Osteocyte (in vitro differentiated cells): ENCODE results near the gene FAHD1. TPM values are rescaled to one million over a fixed set of nuclear protein-coding genes. Genes with fewer than 3 reads are reported as not detected.

Experiments used
- DNase-seq: peaks from one replicate; pipeline ENCODE4 v3.0.0; 2021; ENCODE audit warnings: mixed read lengths; ENCODE audit not compliant: unreplicated experiment; ENCODE audit errors: extremely low spot score
- H3K27ac Mint-ChIP-seq: one replicate; pipeline ENCODE4 v1.8.0; 2021; ENCODE audit warnings: mild to moderate bottlenecking, mixed read lengths; ENCODE audit not compliant: unreplicated experiment
- H3K27me3 Mint-ChIP-seq: one replicate; pipeline ENCODE4 v1.8.0; 2021; ENCODE audit warnings: mixed read lengths; ENCODE audit not compliant: unreplicated experiment
- H3K36me3 Mint-ChIP-seq: one replicate; pipeline ENCODE4 v1.8.0; 2021; ENCODE audit warnings: mixed read lengths; ENCODE audit not compliant: unreplicated experiment
- H3K4me1 Mint-ChIP-seq: one replicate; pipeline ENCODE4 v1.8.0; 2021; ENCODE audit warnings: mixed read lengths; ENCODE audit not compliant: unreplicated experiment
- H3K4me3 Mint-ChIP-seq: one replicate; pipeline ENCODE4 v1.8.0; 2021; ENCODE audit warnings: mild to moderate bottlenecking, moderate library complexity, mixed read lengths; ENCODE audit not compliant: unreplicated experiment
- H3K9me3 Mint-ChIP-seq: one replicate; pipeline ENCODE4 v1.8.0; 2021; ENCODE audit warnings: mixed read lengths; ENCODE audit not compliant: unreplicated experiment
- long read RNA-seq: library from polyadenylated mRNA; unstranded; transcript quantifications from one replicate; pipeline ENCODE4 v2.0.0, GENCODE V29; 2021
- total RNA-seq: library from RNA; stranded (reverse); gene quantifications from 2 replicates; pipeline ENCODE4 v1.2.1, GENCODE V29; 2021
- TF ChIP-seq, protein P1 (sequence below): fragments of 200-600 bp; sonication (generic); IDR thresholded peaks from 2 replicates; pipeline ENCODE4 v1.5.0; 2021; ENCODE audit warnings: antibody characterized with exemption, mild to moderate bottlenecking, moderate library complexity

Gene FAHD1
- total RNA-seq = 25.9 and 29.5 TPM in 2 replicates
- long read RNA-seq, transcript FAHD1-203 (1 exons, 1,974 nt) = major isoform, 112 of 119 reads
- long read RNA-seq, partial matches to known transcripts = 0 of 119 reads
- long read RNA-seq, other reads (novel, unspliced or antisense) = 1 of 119 reads

DNA sequence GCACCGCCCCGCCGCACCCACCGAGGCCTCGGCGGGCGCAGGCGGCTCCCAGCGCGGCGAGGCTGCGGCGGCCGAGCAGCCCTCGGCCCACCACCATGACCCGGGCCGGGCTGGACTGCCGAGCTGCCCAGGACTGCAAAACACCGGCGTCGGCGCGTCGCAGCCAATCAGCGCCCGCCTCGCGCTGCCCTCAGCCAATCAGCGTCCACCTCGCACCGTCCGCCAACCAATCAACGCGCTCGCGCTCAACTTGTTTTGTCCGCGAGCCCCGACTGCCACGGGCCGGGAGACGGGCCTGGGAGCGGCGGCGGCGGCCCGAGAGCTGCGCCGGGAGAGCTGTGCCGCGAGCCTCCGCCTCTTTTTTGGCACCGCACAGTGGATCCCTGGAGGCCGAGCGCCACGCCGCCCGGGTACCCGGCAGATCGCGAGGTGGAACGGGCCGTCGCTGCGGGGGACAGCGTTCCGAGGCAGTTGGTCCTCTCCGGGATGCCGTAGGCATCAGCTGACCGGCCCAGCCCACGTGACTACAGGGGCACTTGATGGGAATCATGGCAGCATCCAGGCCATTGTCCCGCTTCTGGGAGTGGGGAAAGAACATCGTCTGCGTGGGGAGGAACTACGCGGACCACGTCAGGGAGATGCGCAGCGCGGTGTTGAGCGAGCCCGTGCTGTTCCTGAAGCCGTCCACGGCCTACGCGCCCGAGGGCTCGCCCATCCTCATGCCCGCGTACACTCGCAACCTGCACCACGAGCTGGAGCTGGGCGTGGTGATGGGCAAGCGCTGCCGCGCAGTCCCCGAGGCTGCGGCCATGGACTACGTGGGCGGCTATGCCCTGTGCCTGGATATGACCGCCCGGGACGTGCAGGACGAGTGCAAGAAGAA is at the start of gene FAHD1, which contains the start of gene HAGH:
Gene FAHD1 (plus strand): TSS at position 516 of the 883 bp plus-strand sequence. CDS start 33 bp downstream, at position 549.
Gene HAGH (minus strand): TSS at position 135 of the 883 bp plus-strand sequence. CDS start 38 bp downstream, at position 97.
- TF ChIP-seq, protein P1, sequence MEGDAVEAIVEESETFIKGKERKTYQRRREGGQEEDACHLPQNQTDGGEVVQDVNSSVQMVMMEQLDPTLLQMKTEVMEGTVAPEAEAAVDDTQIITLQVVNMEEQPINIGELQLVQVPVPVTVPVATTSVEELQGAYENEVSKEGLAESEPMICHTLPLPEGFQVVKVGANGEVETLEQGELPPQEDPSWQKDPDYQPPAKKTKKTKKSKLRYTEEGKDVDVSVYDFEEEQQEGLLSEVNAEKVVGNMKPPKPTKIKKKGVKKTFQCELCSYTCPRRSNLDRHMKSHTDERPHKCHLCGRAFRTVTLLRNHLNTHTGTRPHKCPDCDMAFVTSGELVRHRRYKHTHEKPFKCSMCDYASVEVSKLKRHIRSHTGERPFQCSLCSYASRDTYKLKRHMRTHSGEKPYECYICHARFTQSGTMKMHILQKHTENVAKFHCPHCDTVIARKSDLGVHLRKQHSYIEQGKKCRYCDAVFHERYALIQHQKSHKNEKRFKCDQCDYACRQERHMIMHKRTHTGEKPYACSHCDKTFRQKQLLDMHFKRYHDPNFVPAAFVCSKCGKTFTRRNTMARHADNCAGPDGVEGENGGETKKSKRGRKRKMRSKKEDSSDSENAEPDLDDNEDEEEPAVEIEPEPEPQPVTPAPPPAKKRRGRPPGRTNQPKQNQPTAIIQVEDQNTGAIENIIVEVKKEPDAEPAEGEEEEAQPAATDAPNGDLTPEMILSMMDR = no peak
- peak within 1 kb of the TSS; percentile 91 for H3K4me3 Mint-ChIP-seq
- H3K36me3 Mint-ChIP-seq = peaks cover 8% of the 10 kb centered on the region
- H3K4me1 Mint-ChIP-seq = peaks cover 38% of the 10 kb centered on the region
- DNase-seq = peak; percentile 98
- H3K27me3 Mint-ChIP-seq = no peaks in the 10 kb centered on the region
- H3K9me3 Mint-ChIP-seq = no peaks in the 10 kb centered on the region
- H3K27ac Mint-ChIP-seq = peak within 1 kb of the TSS; percentile 56

DNA sequence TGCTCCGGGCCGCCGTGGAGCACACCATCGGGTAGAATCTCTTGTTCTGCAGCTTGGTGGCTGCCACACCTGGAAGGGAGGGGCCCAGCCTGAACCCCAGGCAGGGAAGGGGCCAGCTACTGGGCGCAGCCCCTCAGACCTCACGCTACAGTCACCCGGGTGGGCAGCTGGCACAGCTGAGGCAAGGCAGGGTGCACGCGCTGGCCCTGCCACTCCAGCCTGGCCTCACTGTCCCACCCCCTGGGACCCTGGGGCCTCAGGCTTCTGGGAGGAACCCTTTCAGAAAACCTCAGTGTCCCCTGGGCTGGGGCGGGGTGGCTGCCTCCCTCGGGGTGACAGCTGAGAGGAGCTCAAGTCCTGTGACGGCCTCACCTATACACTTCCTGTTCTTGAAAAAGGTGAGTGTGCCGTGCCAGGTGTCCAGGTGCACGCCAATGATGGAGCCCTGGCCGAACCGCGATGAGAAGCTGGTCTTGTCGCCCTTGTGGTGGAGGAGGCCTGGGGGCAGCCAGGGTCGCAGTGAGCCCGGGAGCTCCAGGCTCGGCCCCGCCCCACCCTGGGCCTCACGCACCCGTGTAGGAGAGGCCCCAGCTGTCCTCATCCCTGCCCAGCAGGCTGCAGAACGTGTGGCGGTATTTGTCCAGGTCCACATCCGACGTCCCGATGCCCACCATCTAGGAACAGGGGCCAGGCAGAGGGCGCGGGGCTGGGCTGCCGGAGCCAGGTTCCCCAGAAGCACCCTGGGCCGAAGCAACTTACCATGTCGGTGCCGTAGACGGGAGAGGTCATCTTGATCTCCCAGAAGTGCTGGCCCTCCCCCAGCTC is 49.4 kb upstream of the FAHD1 start:
- Mint-ChIP-seq H3K4me1 (peaks cover 20% of the 10 kb centered on the region), H3K27me3 (no peaks in the 10 kb centered on the region), H3K27ac (no peak overlapping the region), H3K4me3 (no peak overlapping the region), H3K36me3 (no peaks in the 10 kb centered on the region), H3K9me3 (no peaks in the 10 kb centered on the region)
- TF ChIP-seq, protein P1 = no peak
- no peak for DNase-seq

DNA sequence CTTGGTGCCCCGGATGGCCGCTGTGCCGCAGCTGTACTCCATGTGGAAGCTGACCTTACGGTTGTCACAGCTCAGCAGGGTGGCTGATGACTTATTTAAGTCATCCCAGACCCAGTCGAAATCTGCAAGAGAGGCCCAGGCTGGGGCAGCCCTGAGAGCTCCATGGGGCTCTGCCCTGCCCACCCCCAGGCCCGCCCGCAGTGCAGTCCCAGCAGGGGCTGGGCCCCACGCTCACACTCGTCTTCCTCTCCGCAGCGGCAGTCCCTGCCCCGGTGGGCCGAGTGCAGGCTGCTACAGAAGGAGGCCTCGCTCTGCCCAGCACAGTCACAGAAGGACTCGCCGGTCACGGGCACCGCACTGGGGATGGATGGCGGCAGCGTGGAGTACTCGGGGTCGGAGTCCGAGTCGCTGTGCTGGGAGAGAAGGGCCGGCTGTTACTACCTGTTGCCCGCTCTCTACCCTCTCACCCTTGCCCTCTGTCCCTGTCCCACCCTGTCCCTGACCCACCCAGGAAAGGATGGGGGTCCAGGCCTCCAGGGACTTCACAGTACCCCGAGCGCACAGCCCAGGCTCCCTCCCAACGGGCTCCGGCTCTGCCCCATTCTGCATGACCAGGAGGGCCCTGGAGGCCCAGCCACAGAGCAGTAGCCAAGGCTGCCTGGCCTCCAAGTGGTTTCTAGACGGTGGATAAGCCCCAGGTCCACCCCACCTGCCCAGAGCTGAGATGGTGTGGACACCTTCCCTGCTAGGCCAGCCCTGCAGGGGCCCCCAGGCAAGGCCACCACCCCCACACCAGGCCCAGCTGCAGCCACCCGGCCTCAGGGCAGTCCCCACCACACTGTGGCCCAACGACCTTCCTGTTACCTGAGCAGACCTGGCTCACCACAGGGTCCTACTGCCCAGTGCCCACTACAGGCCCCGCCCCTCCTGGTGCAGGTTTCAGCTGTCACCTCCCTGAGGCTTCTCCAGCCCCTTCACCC is 48.5 kb upstream of the FAHD1 start:
- TF ChIP-seq, protein P1 = no peak
- H3K4me1 Mint-ChIP-seq = peaks cover 25% of the 10 kb centered on the region
- no peak for DNase-seq
- no peaks in the 10 kb centered on the region for H3K36me3 Mint-ChIP-seq
- no peak overlapping the region for H3K27ac Mint-ChIP-seq
- H3K27me3 Mint-ChIP-seq = no peaks in the 10 kb centered on the region
- no peaks in the 10 kb centered on the region for H3K9me3 Mint-ChIP-seq
- no peak overlapping the region for H3K4me3 Mint-ChIP-seq

DNA sequence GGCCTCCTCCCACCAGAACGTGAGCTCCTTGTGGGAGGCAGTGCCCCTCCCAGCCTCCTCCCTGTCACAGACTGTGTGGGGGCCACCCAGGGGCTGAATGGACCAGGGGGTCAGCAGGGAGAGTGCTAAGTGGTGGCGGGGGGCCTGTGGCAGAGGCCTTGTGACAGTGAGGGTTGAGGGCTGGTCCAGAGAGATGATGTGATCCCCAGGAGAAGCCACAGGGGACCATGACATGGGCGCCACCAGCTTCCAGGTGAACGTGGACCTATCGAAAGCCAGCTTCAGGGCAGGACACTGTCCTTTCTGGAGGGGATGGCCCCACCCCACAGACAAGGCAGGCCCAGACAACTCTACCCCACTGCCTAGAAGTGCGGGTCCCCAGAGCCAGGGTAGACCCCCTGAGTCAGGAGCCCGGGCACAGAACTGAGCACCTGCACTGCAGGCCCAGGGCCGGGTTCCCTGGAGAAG is 47.7 kb upstream of the FAHD1 start:
- Mint-ChIP-seq H3K36me3 (no peaks in the 10 kb centered on the region), H3K27ac (no peak overlapping the region), H3K27me3 (no peaks in the 10 kb centered on the region), H3K4me3 (no peak overlapping the region), H3K4me1 (peaks cover 27% of the 10 kb centered on the region), H3K9me3 (no peaks in the 10 kb centered on the region)
- TF ChIP-seq, protein P1 = no peak
- no peak for DNase-seq
